HG03097 (cell line): Measurements from ENCODE around the gene GALNT5.
"Not testable (repeated sequence)": the region's sequence is repeated elsewhere in the genome, so short reads cannot be mapped to it uniquely, and the experiment has no call there.

ENCODE experiments used
- ATAC-seq: cut with Tn5 transposase; IDR thresholded peaks from one replicate; pipeline ENCODE4 v1.9.1; 2021; ENCODE audit not compliant: unreplicated experiment, low FRiP score

GALNT5 gene

DNA sequence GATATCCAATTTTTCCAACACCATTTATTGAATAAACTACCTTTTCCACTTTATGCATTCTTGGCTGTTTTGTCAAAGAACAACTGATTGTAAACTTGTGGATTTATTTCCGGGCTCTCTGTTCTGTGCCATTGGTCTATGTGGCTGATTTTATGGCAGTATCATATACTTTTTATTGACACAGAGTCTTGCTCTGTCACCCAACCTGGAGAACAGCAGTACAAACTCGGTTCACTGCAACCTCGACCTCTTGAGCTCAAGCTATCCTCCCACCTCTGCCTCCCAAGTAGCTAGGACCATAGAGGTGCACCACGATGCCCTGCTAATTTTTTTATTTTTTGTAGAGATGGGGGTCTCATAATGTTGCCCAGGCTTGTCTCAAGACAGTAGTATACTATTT is 6.7 kb upstream of the GALNT5 start:
- ATAC-seq: no peak

DNA sequence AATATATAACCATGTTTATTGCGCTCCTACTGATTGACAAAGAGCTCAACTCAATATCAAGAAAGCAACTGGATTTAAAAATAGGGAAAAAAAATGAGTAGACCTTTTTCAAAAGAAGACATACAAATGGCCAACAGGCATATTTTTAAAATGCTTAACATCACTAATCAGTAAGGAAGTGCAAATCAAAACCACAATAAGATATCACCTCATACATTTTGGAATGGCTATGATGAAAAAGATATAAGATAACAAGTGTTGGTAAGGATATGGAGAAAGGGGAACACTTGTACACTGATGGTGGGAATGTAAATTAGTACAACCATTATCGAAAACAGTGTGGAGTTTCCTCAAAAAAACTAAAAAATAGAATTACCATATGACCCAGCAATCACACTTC is 5.6 kb upstream of the GALNT5 start:
- no peak for ATAC-seq

DNA sequence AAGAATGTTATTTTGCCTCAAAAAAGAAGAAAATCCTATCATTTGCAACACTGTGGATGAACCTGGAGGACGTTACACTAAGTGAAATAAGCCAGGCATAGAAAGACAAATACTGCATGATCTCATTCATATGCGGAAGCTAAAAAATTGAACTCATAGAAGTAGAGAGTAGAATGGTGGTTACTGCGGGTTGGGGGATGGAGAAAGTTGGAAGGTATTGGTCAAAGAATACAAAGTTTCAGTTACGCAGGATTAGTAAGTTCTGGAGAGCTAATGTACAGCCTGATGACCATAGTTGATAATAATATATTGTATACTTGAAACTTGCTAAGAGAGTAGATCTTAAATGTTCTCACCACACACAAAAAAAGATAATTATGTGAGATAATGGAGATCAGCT is 5.0 kb upstream of the GALNT5 start:
- no peak for ATAC-seq

DNA sequence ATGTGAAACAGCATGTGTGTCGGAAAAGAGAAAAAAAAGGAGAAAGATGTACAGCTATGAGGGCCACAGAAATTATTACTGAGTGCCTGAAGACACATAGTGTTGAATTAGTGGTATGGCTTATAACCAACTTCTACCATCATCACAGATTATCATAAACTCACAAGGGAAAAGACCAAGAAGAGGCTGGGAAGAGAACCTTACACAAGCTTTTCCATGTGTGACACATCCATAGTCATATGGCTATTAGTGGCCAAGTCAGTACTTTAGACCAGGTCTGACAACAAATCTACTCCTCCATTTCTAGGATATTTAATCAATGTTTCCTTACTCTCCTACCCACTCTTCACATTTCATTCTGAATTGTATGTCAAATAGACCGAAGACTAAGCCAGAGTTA is 3.5 kb upstream of the GALNT5 start:
- ATAC-seq: no peak

GRCh38 chr2:157255746-157256145 is 1.8 kb upstream of the GALNT5 start:
- ATAC-seq: no peak

DNA sequence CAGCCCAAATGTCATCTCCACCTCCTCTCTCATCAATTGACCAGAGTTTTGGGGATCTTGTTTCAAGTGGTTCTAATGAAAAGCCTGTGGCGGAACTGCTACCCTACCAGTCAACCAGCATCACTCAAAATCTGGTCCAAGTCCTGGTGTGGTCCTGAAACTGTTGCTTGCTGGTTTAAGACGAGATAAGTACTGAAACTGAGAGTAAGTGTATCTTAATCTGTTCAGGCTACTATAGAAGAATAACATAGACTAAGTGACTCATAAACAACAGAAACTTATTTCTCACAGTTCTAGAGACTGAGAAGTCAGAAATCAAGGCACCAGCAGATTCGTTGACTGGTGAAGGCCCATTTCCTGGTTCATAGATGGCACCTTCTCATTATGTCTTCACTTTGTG is 879 bp upstream of the GALNT5 start:
- peak; percentile 99 for ATAC-seq

DNA sequence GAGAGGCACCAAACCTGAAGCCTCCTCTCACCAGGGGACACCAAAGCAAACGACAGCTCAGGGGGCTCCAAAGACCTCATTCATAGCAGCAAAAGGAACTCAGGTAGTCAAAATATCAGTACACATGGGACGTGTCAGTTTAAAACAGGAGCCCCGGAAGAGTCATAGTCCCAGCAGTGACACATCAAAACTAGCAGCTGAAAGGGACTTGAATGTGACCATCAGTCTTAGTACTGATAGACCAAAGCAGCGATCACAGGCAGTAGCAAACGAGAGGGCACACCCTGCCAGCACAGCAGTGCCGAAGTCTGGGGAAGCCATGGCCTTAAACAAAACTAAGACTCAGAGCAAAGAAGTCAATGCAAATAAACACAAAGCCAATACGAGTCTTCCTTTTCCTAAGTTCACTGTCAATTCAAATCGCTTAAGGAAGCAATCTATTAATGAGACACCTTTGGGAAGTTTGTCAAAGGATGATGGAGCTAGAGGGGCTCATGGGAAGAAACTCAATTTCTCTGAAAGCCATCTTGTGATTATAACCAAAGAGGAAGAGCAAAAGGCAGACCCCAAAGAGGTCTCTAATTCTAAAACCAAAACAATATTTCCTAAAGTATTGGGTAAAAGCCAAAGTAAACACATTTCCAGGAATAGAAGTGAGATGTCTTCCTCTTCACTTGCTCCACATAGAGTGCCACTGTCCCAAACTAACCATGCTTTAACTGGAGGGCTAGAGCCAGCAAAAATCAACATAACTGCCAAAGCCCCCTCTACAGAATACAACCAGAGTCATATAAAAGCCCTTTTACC is 1.2 kb downstream of the GALNT5 start:
- no peak for ATAC-seq

GRCh38 chr2:157259386-157259785 is 1.9 kb downstream of the GALNT5 start:
- no peak for ATAC-seq

- ATAC-seq: no peak
Measured at GRCh38 chr2:157259960-157260359, 2.5 kb downstream of the GALNT5 start.

DNA sequence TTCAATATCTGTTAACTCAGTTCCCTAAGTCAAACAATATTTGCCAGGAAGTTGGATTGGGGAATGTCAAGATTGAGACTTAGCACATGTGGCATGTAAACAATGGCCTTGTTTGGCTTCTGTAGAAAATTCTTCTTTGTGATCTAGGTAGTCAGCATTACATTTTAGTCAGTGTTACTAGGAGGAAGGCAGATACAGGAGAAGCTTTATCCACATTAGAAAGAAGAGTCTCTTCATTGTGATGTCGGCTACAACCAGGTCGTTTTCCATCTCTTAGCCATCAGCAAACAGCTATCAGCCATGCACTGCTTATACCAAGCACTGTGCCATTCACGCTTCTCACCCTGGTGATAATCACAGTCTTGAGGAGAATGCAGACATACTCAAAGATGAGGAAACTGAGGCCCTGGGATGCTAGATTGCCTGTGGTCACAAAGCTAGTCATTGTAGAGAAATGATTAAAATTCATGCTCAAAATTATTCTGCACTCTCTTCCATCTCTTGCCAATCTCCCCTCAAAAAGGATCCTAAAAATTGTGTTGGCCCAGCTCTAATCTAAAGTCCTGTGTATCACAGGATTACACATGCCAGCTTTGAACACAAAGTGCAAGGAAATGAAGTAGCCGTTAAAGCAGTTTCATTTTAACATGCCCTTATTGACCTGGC is 3.2 kb downstream of the GALNT5 start:
- no peak for ATAC-seq

DNA sequence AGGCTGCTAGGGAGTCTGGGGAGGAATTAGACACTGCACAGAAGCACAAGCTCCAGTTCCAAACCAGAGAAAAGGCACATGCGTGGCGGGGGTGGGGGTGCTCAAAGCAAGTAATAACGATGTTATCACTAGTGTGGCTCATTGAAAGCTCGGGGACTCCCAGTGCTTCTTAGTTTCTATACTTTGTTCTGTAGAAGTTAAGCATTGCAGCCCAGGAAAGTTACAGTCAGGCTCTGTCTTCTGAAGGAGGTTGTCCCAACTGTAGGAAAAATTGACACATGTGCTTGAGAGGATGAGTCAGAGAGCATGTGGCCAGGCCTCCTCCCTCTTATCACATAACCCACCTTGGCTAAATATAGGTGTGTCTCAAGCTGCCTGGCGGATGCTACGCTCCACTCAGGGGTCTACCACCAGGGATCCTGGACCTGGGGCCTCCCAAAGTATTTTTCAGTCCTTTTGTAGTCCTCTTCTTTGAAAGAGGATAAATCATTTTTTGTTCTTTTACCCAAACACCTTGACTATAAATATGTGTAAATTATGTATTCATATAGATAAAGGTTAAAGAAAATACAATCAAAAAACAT is 3.8 kb downstream of the GALNT5 start:
- no peak for ATAC-seq

- no peak for ATAC-seq
Measured at GRCh38 chr2:157262248-157262647, 4.7 kb downstream of the GALNT5 start.

GRCh38 chr2:157264099-157264498 is 6.6 kb downstream of the GALNT5 start:
- ATAC-seq: no peak

- ATAC-seq: no peak
Measured at GRCh38 chr2:157265825-157266224, 8.3 kb downstream of the GALNT5 start.

- no peak for ATAC-seq
Measured at GRCh38 chr2:157267476-157267875, 10.0 kb downstream of the GALNT5 start.

DNA sequence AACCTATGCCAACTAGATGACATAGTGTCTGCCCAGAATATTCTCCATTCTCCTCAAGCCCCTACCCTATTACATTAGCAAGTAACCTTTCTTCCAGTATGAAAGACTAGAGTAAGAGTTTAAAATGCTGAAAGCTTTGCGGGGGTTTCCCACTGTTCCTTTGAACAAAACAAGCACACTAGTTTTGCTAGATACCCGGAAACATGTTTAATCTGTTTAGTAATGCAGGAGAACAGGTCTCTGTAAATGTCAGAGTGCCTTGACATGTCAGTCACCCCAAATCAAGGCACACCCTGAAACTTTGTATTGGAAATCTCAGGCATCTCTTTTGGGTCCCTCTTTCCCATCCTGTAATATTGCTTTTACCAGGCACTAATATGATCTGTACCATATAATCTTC is 11.6 kb downstream of the GALNT5 start:
- no peak for ATAC-seq

- ATAC-seq: no peak
Measured at GRCh38 chr2:157269922-157270321, 12.4 kb downstream of the GALNT5 start.

DNA sequence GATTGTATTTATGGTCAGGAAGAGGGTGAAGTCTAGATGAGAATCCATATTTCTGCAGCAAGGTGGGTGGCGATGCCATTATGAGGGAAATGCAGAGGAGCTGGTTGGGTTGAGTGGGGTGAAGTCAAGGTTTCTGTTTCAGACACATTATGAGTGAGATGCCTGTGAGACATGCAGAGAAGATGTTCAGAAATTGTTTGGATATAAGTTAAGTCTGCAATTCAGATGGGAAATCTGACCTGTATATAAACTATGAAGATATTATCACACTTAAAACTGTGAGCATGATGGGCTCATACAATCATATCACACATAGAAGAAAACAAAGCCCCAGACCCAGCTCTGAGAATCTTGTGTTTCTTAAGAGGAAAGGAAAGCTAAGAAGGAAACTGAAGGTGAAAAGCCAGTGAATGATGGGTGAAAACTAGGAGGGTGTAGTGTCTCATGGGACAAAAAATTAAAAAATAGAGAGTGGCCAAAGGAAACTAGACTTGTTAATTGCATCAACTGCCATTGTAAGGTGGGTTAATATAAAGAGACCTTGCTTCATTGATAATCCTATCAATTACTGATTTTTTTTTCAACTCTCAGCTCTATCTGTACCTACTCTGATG is 14.2 kb downstream of the GALNT5 start:
- no peak for ATAC-seq

- not testable (repeated sequence) for ATAC-seq
Measured at GRCh38 chr2:157279311-157279710, 21.8 kb downstream of the GALNT5 start.

- no peak for ATAC-seq
Measured at GRCh38 chr2:157281316-157281715, 23.8 kb downstream of the GALNT5 start.

DNA sequence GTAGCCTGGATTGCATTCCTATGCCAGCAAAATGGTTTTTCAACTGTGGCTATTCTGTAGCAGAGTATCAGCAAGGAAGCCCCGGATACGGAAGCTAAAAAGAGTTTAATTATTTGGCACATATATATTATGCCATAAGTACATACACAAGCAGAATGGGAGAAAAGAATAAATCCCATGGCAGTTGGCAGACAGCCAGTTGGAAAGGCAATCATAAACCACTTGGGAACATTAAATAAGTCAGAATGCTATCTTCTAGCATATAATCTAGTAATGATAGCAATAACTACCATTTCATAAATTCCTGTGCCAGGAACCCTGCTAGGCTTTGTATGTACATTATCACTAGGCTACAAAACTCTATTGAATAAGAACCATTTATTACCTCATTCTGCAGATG is 26.0 kb downstream of the GALNT5 start:
- ATAC-seq: no peak
